ENCODE measurements around the gene CRYZL1.
A peak's percentile ranks its signal among the peaks of the same experiment; 100 is the strongest.
"Not testable (repeated sequence)": the region's sequence is repeated elsewhere in the genome, so short reads cannot be mapped to it uniquely, and the experiment has no call there.

CRYZL1 gene

DNA sequence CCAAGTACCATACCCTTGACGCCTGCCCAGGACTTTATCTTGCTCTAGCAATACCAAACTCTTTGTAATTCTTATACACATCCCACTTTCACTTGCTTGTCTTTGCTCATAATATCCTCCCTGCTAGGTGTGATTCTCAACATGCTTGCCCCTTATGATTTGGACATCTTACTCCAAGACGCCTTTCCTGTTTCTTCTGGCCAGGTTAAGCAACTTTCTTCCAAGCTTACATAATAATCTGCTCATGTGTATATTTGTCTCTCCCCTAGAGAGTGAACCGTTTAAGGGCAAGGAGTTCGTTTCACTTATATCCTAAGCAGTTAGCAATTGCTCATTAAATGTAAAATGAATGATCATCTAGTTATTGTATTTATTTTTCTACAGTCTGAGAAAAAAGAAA is 21.8 kb downstream of the CRYZL1 start:
- no peak for DNase-seq

- no peak for DNase-seq
These were observed 23.1 kb downstream of the CRYZL1 start for GRCh38 chr21:33618407-33618806.

- not testable (repeated sequence) for DNase-seq
These were observed 24.0 kb downstream of the CRYZL1 start for GRCh38 chr21:33617565-33617964.

DNA sequence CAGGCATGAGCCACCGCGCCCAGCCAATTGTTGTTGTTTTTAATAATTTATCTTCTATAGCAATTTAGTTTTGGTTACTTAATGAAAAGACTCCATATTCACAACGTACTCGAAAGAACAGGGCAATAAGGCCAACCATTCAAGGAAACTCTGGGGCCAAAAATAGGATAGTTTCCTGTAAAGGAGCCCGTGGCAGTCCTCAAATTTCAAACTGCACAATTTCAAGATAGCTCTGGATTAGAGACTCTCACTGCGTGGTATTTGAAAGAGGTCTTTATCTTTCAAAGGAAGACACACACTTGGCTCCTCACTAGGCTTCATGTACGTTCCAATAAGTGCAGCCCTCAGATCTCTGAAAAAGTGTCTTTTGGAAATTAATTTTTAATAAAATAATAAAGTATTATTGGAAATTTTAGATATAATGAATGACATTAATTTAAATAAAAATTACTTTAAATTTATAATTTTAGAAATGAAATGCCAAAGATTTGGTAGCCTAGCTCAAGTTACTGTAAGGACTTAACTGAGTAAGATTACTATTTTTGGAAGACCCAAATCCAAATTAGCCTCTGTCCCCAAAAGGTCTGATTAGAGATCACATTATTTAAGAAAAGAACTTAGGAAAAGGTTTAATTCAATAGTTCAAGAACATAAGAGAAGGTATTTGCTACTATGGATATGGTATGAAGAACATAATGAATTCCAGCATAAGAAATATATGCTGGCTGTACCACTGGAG is 30.4 kb downstream of the CRYZL1 start:
- no peak for DNase-seq

GRCh38 chr21:33608559-33608958 is 33.0 kb downstream of the CRYZL1 start:
- DNase-seq = no peak

DNA sequence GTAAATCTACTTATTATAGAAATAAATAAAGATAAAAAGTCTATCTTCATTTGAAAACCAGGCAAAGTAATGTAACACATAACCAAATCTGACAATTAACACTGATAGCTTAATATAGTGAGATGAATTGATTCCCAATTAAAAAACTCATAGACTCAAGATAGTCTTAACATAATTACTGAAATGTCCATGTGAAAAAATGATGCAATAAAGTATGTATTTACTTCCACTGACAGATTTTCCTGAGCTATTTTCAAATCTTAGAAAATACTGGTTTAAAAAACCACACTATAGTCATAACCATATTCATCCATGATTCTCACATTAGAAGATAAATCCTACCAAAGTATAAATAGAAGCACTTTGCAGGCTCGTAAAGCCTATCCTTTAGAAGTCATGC is 43.5 kb downstream of the CRYZL1 start:
- no peak for DNase-seq

DNA sequence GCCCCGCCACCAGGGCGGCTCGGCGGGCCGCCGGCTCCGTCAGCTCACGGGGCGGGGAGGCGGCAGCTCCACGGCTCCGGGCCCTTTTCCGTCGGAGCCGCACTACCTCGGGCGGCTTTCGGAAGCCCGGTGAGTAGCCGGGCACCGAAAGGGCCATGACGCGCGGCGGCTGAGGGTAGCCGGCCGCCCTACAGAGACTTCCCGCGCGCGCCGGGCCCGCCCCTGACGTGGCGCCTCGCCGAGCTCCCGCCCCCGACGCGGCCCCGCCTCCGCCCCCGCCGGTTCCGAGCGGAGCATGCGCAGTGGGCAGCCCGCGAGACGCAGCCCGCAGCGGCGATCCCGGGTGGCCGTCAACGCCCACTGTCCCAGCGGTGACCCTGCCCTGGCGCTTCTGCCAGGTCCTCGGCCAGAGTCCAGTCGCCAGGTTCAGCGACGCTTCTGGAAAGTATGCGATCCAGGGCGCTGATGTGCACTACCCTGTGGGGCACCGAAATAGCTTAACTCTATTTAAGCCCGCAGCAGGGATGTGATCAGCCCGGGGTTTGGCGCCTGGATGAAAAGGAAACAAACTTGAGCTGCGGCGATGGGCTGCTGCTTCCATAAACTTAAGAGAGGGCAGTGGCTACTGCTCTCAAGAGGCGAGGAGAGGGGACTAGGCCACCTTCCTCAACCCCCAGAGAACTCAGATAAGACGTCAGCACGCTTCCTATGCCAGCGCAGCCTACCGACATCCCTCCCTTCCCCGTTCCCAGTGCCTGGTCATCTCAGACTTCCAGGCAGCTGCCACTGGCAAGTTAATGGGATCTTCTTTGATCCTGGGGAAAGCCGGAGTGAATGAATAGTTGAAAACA is 52.8 kb downstream of the CRYZL1 start, which contains the start of gene DONSON:
Gene DONSON (minus strand): TSS at position 200 of the 851 bp plus-strand sequence. CDS start 43 bp downstream, at position 157.
- DNase-seq = peak; percentile 93 to 94 (median 94)

DNA sequence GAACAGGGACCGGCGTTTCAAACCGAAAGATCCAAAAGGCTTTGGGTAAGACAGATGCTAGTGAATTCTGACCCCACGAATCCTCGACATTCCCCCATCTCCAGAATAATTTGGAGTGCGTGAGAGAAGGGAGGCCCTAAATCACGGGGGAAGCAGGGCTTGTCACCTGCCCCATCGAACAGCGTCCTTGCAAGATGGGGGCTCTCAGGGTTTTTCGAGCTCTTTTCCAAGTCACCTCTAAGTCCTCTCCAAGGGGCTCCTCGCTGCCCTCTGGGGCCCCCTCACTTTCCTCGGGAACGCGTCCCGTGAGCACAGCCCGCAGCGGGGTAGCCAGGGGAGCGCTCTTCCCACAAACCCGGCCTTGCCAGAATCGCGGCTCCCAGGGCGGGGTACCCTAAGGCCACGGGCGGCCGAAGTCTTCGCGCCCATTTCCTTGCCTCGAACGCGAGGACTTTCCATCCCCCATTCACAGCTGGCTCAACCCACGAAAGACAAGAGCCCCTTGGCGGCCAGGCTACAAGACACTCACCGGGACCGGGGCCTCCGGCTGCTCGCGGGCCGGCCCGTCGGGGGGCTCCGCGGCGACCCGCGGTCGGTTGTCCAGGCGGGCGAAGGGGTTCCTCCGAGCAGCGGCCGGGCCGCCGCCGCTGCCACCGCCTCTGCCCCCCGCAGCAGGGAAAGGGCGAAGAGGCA is 53.6 kb downstream of the CRYZL1 start:
- peak; percentile 51 to 89 (median 86) for DNase-seq

DNA sequence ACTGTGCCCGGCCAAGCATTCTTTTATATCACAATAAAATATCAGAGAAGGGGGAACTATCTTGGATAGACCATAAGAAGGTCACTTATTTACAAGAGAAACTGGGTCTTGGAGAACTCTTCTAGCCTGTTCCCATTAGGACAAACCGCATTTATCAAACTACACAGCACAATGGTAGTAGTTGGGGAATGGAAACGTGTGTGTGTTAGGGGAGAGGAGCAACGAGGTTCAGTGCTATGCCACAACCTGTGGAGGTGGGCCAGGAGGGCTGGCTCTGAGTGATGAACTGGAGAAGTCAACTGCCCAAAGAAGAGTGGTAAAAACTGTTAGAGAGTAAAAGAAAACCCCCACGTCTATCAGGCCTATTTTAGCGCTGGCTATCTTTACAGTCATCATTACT is 54.6 kb downstream of the CRYZL1 start:
- DNase-seq = peak in 2 of 3 experiments; percentile 3 to 21

GRCh38 chr21:33584455-33584854 is 57.1 kb downstream of the CRYZL1 start:
- no peak for DNase-seq

- peak in 1 of 3 experiments; percentile 29 for DNase-seq
These were observed 62.5 kb downstream of the CRYZL1 start for GRCh38 chr21:33578959-33579542.

DNA sequence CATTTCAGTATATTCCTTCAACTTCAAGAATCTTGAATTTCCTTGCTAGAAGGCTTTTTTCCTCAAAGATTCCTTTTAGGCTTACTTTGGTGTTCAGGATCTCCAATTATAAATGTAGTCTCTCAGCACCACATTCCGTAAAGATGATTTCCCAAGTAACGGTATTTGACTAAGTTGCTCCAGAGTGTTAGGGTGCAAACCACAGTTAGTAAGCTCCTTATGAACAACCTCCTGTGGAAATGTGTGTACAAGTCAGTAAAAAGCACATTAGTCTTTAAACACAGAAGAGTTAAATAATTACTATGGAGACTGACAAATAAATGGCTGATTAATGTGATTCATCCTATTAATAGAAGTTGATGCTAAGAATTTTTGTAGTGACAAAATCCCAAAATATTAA is 63.3 kb downstream of the CRYZL1 start:
- DNase-seq = no peak

- DNase-seq = not testable (repeated sequence)
These were observed 64.8 kb downstream of the CRYZL1 start for GRCh38 chr21:33576741-33577141.

DNA sequence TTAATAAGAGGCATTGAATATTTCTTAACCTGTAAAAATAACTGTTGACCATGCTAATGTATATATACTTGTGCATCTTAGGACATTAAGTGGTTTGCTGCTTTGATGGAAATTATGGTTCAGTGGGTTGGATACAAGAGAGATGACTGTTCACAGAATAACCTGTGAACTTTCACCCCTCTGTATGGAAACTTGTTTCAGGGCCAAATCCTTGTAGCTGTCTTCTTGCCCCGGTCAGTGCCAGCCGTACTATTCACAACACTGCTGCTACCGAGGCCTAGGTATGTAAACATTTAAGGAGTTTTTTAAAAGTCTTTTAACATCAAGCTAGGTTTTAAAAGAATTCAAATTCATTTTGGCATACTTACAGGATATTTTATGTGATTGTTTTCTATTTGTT is 69.2 kb downstream of the CRYZL1 start:
- DNase-seq = no peak

GRCh38 chr21:33569991-33570390 is 71.5 kb downstream of the CRYZL1 start:
- no peak for DNase-seq

DNA sequence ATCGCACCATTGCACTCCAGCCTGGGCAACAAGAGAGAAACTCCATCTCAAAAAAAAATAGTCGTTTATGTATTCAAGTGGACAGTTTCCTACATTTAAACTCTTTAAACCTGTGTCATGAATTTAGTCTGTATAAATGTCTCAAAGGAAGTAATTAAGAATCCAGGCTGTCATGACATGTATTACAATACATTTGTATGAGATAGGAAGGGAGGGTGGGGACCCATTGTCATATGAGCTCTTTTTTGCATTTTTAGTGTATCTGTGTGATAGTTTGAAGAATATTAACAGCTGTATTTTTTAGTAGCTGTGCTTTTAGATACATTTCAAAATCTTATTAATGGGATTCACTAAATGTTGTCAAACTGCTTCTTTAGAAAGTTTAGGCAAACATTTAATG is 73.1 kb downstream of the CRYZL1 start:
- DNase-seq = no peak

- no peak for DNase-seq
These were observed 73.6 kb downstream of the CRYZL1 start for GRCh38 chr21:33567914-33568313.

GRCh38 chr21:33566514-33566913 is 75.0 kb downstream of the CRYZL1 start:
- DNase-seq = no peak

DNA sequence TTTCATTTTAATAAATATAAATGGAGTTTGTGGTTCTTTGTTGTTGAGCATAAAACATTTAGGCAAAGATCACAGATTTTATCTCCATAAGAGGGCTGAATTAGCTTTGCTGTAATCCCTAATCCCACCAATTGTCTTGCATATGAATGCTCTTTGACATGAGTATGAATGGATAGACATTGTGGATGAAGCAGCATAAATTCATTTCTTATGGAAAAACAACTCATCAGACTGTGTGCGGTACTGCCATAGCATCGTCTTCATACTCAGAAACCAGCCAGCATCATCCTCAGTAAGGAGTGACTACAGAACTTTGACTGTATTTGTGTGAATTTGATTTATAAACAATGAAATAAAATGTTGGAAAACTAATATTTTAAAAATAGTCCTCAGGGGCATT is 79.2 kb downstream of the CRYZL1 start:
- DNase-seq = no peak

GRCh38 chr21:33561373-33561772 is 80.2 kb downstream of the CRYZL1 start:
- no peak for DNase-seq

- no peak for DNase-seq
These were observed 80.6 kb downstream of the CRYZL1 start for GRCh38 chr21:33560965-33561364.

- DNase-seq = no peak
These were observed 81.7 kb downstream of the CRYZL1 start for GRCh38 chr21:33559813-33560212.
